NOMO-1 treated with DMSO at 0.1 percent for 48 hours (cell line): ENCODE results near the gene ZNF316.

Source experiments
- DNase-seq: peaks from one replicate; lab custom pipeline; 2025; ENCODE audit not compliant: unreplicated experiment; lab: John Stamatoyannopoulos, UW

The ZNF316 gene

DNA sequence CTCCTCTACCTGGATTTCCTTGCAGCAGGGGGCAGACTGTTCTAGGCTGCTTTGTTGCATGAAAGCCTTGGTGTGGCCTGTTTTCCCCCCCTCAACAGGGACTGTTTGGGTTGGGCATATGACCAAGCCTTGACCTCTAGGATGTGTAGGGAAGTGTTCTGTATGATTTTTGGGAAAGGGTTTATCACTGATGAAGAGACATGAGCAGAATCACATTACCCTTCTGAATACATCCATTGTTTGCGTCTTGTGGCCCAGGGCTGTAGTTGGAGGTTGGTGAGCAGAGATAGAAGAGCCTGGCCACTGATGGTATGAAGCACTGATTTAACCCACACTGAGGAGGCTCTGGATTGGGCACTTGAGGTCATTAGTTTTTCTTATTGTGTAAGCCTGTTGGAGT lies 43.0 kb downstream of the ZNF316 start:
- no peak for DNase-seq

DNA sequence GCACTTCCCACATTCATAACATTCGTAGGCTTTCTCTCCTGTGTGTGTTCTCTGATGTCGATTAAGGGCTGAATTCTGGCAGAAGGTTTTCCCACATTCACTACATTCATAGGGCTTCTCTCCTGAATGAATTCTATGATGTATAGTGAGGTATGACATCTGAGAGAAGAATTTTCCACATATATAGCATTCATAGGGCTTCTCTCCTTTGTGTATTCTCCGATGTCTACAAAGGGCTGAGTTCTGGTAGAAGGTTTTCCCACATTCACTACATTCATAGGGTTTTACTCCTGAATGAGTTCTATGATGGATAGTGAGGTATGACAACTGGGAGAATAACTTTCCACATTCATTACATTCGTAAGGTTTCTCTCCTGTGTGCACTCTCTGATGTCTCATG lies 54.0 kb downstream of the ZNF316 start:
- DNase-seq = no peak

DNA sequence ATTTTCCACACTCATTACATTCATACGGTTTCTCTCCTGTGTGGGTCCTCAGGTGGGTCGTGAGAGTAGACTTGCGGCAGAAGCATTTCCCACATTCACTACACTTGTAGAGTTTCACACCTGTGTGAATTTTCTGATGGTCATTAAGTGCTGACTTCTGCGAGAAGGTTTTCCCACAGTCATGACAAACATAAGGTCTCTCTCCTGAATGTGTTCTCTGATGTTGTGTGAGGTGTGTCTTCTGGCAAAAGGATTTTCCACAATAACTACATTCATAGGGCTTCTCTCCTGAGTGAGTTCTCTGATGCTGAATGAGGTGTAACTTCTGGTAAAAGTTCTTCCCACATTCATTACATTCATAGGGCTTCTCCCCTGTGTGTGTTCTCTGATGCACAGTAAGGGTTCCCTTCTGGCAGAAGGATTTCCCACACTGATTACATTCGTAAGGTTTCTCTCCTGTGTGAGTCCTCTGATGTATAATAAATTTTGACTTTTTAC lies 54.5 kb downstream of the ZNF316 start:
- DNase-seq = peak; percentile 4

GRCh38 chr7:6700793-6701192 lies 63.7 kb downstream of the ZNF316 start:
- DNase-seq = no peak

- no peak for DNase-seq
These were observed 64.7 kb downstream of the ZNF316 start for GRCh38 chr7:6701860-6702259.
